PC-3 (cell line): ENCODE results near the gene CALR3. TPM values are rescaled to one million over a fixed set of nuclear protein-coding genes. Genes with fewer than 3 reads are reported as not detected.

Source experiments
- ATAC-seq: fragments of 200-7000 bp; cut with Tn5 transposase; 2 replicates; pipeline ENCODE4 v1.9.1; 2020; ENCODE audit warnings: mild to moderate bottlenecking, moderate library complexity
- BruUV-seq: library from RNA; stranded (reverse); fragments of 400-500 nt; replicated peaks from 2 replicates; lab custom pipeline; 2021; lab: Mats Ljungman, UMichigan
- CTCF ChIA-PET: fragments of 300-600 bp; sonication (Branson Sonifier 250); formaldehyde crosslinking; loops from one replicate; lab custom pipeline; 2022; ENCODE audit warnings: antibody characterized with exemption; lab: Charles Lee
- POLR2A ChIA-PET: fragments of 300-600 bp; sonication (Branson Sonifier 250); formaldehyde crosslinking; loops from one replicate; lab custom pipeline; 2022; ENCODE audit warnings: antibody characterized with exemption; ENCODE audit not compliant: unreplicated experiment; lab: Charles Lee
- DNase-seq: peaks from one replicate; pipeline ENCODE4 v3.0.0-alpha.2; 2015
- H2AFZ ChIP-seq: fragments of 300-600 bp; sonication (generic); 2 replicates; pipeline ENCODE4 v1.6.0; 2016; ENCODE audit warnings: antibody characterized with exemption, low read length
- H3F3A ChIP-seq: fragments of 300-600 bp; sonication (generic); one replicate; pipeline ENCODE4 v1.6.0; 2017; ENCODE audit warnings: antibody characterized with exemption, low read length, control low read depth, mild to moderate bottlenecking; ENCODE audit not compliant: unreplicated experiment
- H3K27ac ChIP-seq: fragments of 300-600 bp; sonication (generic); 2 replicates; pipeline ENCODE4 v1.5.1; 2016; ENCODE audit warnings: mild to moderate bottlenecking, low read length
- H3K27me3 ChIP-seq: fragments of 300-600 bp; sonication (generic); 2 replicates; pipeline ENCODE4 v1.6.1; 2016; ENCODE audit warnings: low read length, mixed read lengths
- H3K36me3 ChIP-seq: fragments of 300-600 bp; sonication (generic); 2 replicates; pipeline ENCODE4 v1.6.1; 2016; ENCODE audit warnings: low read depth, mixed run types, low read length, mixed read lengths
- H3K4me1 ChIP-seq: fragments of 300-600 bp; sonication (generic); 2 replicates; pipeline ENCODE4 v1.5.1; 2016; ENCODE audit warnings: low read length; ENCODE audit not compliant: insufficient read depth
- H3K4me2 ChIP-seq: fragments of 300-600 bp; sonication (generic); 2 replicates; pipeline ENCODE4 v1.6.0; 2016; ENCODE audit warnings: low read length
- H3K4me3 ChIP-seq: fragments of 300-600 bp; sonication (generic); 2 replicates; pipeline ENCODE4 v1.5.1; 2016; ENCODE audit warnings: mild to moderate bottlenecking, low read length, mixed read lengths
- H3K79me2 ChIP-seq: fragments of 300-600 bp; sonication (generic); 2 replicates; pipeline ENCODE4 v1.6.1; 2017; ENCODE audit warnings: low read length, mixed read lengths
- H3K9ac ChIP-seq: fragments of 300-600 bp; sonication (generic); 2 replicates; pipeline ENCODE4 v1.6.0; 2016; ENCODE audit warnings: mild to moderate bottlenecking, low read length
- H3K9me2 ChIP-seq: fragments of 300-600 bp; sonication (generic); replicated peaks from 2 replicates; pipeline ENCODE4 v1.6.1; 2016; ENCODE audit warnings: mixed run types, low read length, mixed read lengths
- H3K9me3 ChIP-seq: fragments of 300-600 bp; sonication (generic); 2 replicates; pipeline ENCODE4 v1.6.1; 2016; ENCODE audit warnings: low read length, mixed read lengths
- H4K20me1 ChIP-seq: fragments of 300-600 bp; sonication (generic); 2 replicates; pipeline ENCODE4 v1.6.1; 2016; ENCODE audit warnings: low read length, mixed read lengths
- CTCF ChIP-seq: fragments of 300-600 bp; sonication (generic); conservative IDR thresholded peaks from 2 replicates; pipeline ENCODE4 v1.5.1; 2017; ENCODE audit warnings: antibody characterized with exemption, low read depth, mild to moderate bottlenecking, low read length
- EZH2 ChIP-seq: fragments of 300-600 bp; sonication (generic); IDR thresholded peaks from one replicate; pipeline ENCODE4 v1.6.1; 2017; ENCODE audit warnings: antibody characterized with exemption, mild to moderate bottlenecking, low read length; ENCODE audit not compliant: unreplicated experiment
- EZH2phosphoT487 ChIP-seq: fragments of 300-600 bp; sonication (generic); IDR thresholded peaks from 2 replicates; pipeline ENCODE4 v1.6.1; 2018; ENCODE audit warnings: mild to moderate bottlenecking, antibody characterized with exemption, low read length, borderline replicate concordance
- intact Hi-C: fragments of 100-400 bp; cut with micrococcal nuclease; formaldehyde crosslinking; loops from 2 replicates; pipeline ENCODE4 v1.9.0; 2023
- total RNA-seq: library from RNA; depleted of rRNA; stranded (reverse); fragments of >200 nt; gene quantifications from 2 replicates; pipeline ENCODE4 v1.2.3, GENCODE V29; 2014

Gene CALR3
- total RNA-seq, 1 experiment from 2014 or later: 0.47 TPM

- Histone ChIP-seq H3K27me3 (no peaks in the 10 kb centered on the region), H3F3A (no peaks in the 10 kb centered on the region), H3K27ac (no peak overlapping the region), H3K4me1 (peaks cover 4% of the 10 kb centered on the region; the same call in 1 of the 2 replicates), H2AFZ (no peak overlapping the region), H3K9me2 (no peaks in the 10 kb centered on the region), H3K4me3 (no peak overlapping the region), H3K9me3 (no peaks in the 10 kb centered on the region), H3K36me3 (peaks cover 74% of the 10 kb centered on the region), H3K79me2 (peaks cover 13% of the 10 kb centered on the region), H3K4me2 (no peak overlapping the region), H4K20me1 (peaks cover 20% of the 10 kb centered on the region; the same call in 1 of the 2 replicates), H3K9ac (no peak overlapping the region)
- POLR2A ChIA-PET: no interaction called here
- CTCF ChIA-PET: no interaction called here
- intact Hi-C loops: no loop called here
- TF ChIP-seq EZH2phosphoT487 (no peak), CTCF (no peak), EZH2 (no peak)
- DNase-seq (no peak), ATAC-seq (no peak)
- no TSS peak for BruUV-seq
These were observed 35.4 kb upstream of the CALR3 start for GRCh38 chr19:16531380-16531669.

GRCh38 chr19:16530540-16531379 lies 34.8 kb upstream of the CALR3 start:
- Histone ChIP-seq H3K4me1 (peaks cover 4% of the 10 kb centered on the region; the same call in 1 of the 2 replicates), H3K27ac (no peak overlapping the region), H3F3A (no peaks in the 10 kb centered on the region), H3K4me3 (no peak overlapping the region), H4K20me1 (peaks cover 15% of the 10 kb centered on the region; the same call in 1 of the 2 replicates), H3K4me2 (no peak overlapping the region), H2AFZ (no peak overlapping the region), H3K36me3 (peaks cover 73% of the 10 kb centered on the region), H3K27me3 (no peaks in the 10 kb centered on the region), H3K9me3 (no peaks in the 10 kb centered on the region), H3K9me2 (no peaks in the 10 kb centered on the region), H3K9ac (no peak overlapping the region), H3K79me2 (peaks cover 8% of the 10 kb centered on the region)
- intact Hi-C loops: no loop called here
- no TSS peak for BruUV-seq
- POLR2A ChIA-PET: no interaction called here
- TF ChIP-seq CTCF (no peak), EZH2phosphoT487 (no peak), EZH2 (no peak)
- CTCF ChIA-PET: no interaction called here
- no peak for ATAC-seq
- no peak for DNase-seq
